ENCODE data around the gene CRISP2. TPM values are rescaled to one million over a fixed set of nuclear protein-coding genes. Genes with fewer than 3 reads are reported as not detected.

The CRISP2 gene
- total RNA-seq, 1 experiment from 2014 or later = not detected

- DNase-seq (ENCODE audit: unreplicated experiment) = no peak
- Mint-ChIP-seq H3K27me3 (ENCODE audit: insufficient read depth, unreplicated experiment) (peaks cover under 1% of the 10 kb centered on the region), H3K27ac (ENCODE audit: low read depth, unreplicated experiment) (no peak overlapping the region), H3K36me3 (ENCODE audit: insufficient read depth, unreplicated experiment) (no peaks in the 10 kb centered on the region), H3K9me3 (ENCODE audit: unreplicated experiment) (no peaks in the 10 kb centered on the region), H3K4me1 (ENCODE audit: insufficient read depth, unreplicated experiment) (no peaks in the 10 kb centered on the region), H3K4me3 (ENCODE audit: unreplicated experiment) (no peak overlapping the region)
- TF ChIP-seq, protein P1, sequence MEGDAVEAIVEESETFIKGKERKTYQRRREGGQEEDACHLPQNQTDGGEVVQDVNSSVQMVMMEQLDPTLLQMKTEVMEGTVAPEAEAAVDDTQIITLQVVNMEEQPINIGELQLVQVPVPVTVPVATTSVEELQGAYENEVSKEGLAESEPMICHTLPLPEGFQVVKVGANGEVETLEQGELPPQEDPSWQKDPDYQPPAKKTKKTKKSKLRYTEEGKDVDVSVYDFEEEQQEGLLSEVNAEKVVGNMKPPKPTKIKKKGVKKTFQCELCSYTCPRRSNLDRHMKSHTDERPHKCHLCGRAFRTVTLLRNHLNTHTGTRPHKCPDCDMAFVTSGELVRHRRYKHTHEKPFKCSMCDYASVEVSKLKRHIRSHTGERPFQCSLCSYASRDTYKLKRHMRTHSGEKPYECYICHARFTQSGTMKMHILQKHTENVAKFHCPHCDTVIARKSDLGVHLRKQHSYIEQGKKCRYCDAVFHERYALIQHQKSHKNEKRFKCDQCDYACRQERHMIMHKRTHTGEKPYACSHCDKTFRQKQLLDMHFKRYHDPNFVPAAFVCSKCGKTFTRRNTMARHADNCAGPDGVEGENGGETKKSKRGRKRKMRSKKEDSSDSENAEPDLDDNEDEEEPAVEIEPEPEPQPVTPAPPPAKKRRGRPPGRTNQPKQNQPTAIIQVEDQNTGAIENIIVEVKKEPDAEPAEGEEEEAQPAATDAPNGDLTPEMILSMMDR (IDR thresholded peaks at IDR 0.05; ENCODE audit: unreplicated experiment) = no peak
- intact Hi-C loops (cut with micrococcal nuclease) = no loop called here
- no TSS peak for BruUV-seq (replicated peaks)
- POLR2A ChIA-PET = no interaction called here
- CTCF ChIA-PET = interaction anchor here (0.7 kb wide), 1 partner anchor 1781 kb away, joined by 3 read pairs; no protein-coding TSS in a partner anchor
Measured at GRCh38 chr6:49721297-49721696, 8.0 kb upstream of the CRISP2 start.

DNA sequence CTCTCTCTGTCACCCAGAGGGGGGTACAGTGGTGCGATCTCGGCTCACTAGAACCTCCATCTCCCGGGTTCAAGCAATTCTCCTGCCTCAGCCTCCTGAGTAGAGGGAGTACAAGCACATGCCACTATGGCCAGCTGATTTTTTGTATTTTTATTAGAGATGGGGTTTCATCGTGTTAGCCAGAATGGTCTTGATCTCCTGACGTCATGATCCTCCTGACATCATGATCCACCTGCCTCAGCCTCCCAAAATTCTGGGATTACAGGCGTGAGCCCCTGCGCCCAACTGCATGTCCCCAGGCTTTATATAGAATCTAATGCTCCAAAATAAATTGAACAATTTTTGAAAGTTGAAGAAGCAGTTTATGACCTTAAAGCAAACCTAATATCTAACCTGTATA lies 7.0 kb upstream of the CRISP2 start:
- H3K27me3 Mint-ChIP-seq (ENCODE audit: insufficient read depth, unreplicated experiment) = peaks cover 5% of the 10 kb centered on the region
- intact Hi-C loops (cut with micrococcal nuclease) = no loop called here
- POLR2A ChIA-PET = no interaction called here
- no TSS peak for BruUV-seq (replicated peaks)
- H3K27ac Mint-ChIP-seq (ENCODE audit: low read depth, unreplicated experiment) = no peak overlapping the region
- H3K4me1 Mint-ChIP-seq (ENCODE audit: insufficient read depth, unreplicated experiment) = no peaks in the 10 kb centered on the region
- H3K9me3 Mint-ChIP-seq (ENCODE audit: unreplicated experiment) = no peaks in the 10 kb centered on the region
- no peaks in the 10 kb centered on the region for H3K36me3 Mint-ChIP-seq (ENCODE audit: insufficient read depth, unreplicated experiment)
- DNase-seq (ENCODE audit: unreplicated experiment) = no peak
- CTCF ChIA-PET = interaction anchor here (0.6 to 0.7 kb wide), 3 partner anchors 14 to 1780 kb away, joined by 3 to 4 read pairs (median 3); no protein-coding TSS in a partner anchor
- no peak overlapping the region for H3K4me3 Mint-ChIP-seq (ENCODE audit: unreplicated experiment)
- TF ChIP-seq, protein P1 (IDR thresholded peaks at IDR 0.05; ENCODE audit: unreplicated experiment) = no peak

DNA sequence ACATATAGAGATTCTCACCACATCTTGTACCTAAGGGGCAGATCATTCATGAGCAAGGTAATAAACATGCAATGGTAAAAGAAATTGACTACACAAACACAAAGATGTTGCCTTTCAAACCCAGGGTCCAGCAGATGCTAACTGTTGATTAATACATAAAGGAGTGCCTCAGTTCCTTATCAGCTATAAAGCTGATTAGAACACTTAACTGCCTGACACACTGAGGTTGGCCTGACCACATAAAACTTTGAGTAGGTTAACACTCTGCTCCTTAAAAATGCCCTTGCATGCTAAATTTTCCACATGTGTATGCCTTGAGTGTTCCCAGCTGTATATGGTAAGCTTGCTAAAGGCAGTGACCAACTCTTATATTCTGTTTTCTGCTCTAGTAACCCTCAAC lies 14.9 kb downstream of the CRISP2 start:
- H3K9me3 Mint-ChIP-seq (ENCODE audit: unreplicated experiment) = peaks cover 9% of the 10 kb centered on the region
- ChIA-PET CTCF (no interaction called here), POLR2A (no interaction called here)

GRCh38 chr6:49693512-49693911 lies 19.8 kb downstream of the CRISP2 start:
- Mint-ChIP-seq H3K9me3 (ENCODE audit: unreplicated experiment) (no peaks in the 10 kb centered on the region), H3K36me3 (ENCODE audit: insufficient read depth, unreplicated experiment) (no peaks in the 10 kb centered on the region), H3K27ac (ENCODE audit: low read depth, unreplicated experiment) (no peak overlapping the region), H3K27me3 (ENCODE audit: insufficient read depth, unreplicated experiment) (peaks cover 12% of the 10 kb centered on the region), H3K4me1 (ENCODE audit: insufficient read depth, unreplicated experiment) (no peaks in the 10 kb centered on the region), H3K4me3 (ENCODE audit: unreplicated experiment) (no peak overlapping the region)
- CTCF ChIA-PET = no interaction called here
- TF ChIP-seq, protein P1 (IDR thresholded peaks at IDR 0.05; ENCODE audit: unreplicated experiment) = no peak
- intact Hi-C loops (cut with micrococcal nuclease) = no loop called here
- no peak for DNase-seq (ENCODE audit: unreplicated experiment)
- no TSS peak for BruUV-seq (replicated peaks)
- POLR2A ChIA-PET = no interaction called here

More for the DNA sequence above, 14.9 kb downstream of the CRISP2 start:
- Mint-ChIP-seq H3K36me3 (ENCODE audit: insufficient read depth, unreplicated experiment) (no peaks in the 10 kb centered on the region), H3K27me3 (ENCODE audit: insufficient read depth, unreplicated experiment) (peaks cover 9% of the 10 kb centered on the region), H3K27ac (ENCODE audit: low read depth, unreplicated experiment) (no peak overlapping the region), H3K4me3 (ENCODE audit: unreplicated experiment) (no peak overlapping the region), H3K4me1 (ENCODE audit: insufficient read depth, unreplicated experiment) (no peaks in the 10 kb centered on the region)
- intact Hi-C loops (cut with micrococcal nuclease) = no loop called here
- no TSS peak for BruUV-seq (replicated peaks)
- no peak for DNase-seq (ENCODE audit: unreplicated experiment)
- TF ChIP-seq, protein P1 (IDR thresholded peaks at IDR 0.05; ENCODE audit: unreplicated experiment) = no peak
